NCI-H524 treated with DMSO at 0.1 percent for 48 hours (cell line): ENCODE results near the gene HES3.

Experiments
- DNase-seq: peaks from one replicate; lab custom pipeline; 2025; lab: John Stamatoyannopoulos, UW

HES3 gene

DNA sequence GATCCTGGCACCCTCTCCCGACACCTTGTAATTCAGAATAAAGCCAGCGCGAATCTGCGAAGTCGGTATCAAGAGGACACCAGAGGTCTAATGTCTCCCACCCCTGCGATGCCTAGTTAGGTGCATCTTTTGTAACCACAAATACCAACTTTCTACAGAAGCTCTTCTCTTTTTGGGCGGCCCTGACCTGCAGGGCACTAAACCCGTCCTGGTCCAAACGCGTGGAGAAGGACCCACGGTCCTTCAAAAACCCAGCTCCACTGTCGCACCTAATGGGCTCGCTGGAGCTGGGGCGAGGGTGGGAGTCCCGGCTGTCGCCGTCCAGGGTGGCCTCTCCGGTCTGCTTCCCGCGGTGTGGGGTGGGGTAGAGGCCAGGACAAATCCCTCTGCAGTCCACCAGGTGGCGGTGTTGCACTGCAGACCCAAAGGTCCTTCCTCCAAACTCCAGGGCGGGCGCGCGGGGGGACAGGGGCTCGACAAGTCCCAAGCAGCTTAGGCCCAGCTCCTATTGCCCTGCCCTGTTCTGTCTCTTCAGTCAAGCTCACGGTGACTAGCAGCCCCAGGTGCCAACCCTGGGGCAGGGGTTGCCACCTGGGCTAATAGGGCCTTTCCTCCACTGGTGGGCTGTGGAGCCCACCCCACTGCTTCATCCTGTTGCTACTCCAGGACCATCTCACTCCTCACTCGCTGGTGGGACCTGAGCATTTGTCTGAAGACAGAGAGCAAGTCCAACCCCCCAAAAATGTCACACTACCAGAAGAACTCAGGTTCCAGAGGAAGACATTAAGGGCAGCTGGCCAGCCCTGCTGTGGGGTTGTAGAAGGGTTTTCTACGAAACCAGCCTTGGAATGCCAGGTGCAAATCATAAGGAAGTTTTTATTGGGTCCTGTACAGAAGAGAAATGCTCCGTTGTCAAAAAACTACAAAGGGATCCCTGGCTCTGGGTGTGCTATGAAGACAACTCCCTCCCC is 2.8 kb downstream of the HES3 start:
- no peak for DNase-seq

DNA sequence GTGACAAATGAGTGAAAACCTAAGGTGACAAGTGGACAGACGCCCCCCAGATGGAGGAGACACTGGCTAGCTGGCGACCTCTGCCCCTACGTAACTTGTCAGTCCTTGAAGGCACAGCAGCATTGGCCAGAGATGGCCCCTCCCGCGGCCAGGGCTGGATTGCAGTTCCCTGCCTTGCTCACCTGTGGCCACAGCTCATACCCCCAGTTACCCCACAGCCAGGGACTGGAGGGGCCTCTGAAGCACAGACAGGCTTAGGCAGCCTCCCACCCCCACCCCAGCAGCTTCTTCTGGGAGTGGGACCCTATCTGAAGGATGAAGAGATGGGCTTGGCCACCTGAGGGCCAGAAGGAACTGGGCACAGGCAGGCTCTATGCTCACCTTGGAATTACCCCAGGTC is 3.7 kb downstream of the HES3 start:
- no peak for DNase-seq

DNA sequence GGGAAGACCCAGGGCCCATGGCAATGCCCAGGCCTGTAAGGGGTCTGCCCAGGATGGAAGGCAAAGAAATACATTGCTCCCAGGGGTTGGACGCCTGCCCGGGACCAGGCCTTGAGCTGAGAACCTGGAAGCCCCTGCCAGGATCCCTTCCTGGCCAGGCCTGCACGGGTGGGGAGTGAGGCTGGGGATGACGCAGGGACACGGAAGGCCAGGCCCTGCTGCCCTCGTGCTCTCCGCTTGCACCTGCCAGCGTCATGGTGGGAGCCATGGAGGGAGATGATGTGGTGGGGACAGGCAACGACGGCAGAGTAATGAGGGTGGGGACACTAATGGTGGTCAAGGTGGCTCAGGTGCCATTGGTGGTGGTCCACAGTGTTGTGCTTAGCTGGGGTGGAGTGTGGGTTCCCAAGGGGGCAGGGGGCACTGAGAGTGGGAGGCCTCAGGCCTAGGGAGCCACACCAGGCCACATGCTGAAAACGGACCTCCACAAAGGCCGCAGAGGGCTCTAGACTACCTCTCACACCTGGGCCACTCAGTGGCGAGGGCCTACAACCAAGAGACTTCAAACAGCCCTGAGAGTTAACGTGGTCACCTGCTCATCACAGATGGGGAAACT is 4.3 kb downstream of the HES3 start:
- no peak for DNase-seq

DNA sequence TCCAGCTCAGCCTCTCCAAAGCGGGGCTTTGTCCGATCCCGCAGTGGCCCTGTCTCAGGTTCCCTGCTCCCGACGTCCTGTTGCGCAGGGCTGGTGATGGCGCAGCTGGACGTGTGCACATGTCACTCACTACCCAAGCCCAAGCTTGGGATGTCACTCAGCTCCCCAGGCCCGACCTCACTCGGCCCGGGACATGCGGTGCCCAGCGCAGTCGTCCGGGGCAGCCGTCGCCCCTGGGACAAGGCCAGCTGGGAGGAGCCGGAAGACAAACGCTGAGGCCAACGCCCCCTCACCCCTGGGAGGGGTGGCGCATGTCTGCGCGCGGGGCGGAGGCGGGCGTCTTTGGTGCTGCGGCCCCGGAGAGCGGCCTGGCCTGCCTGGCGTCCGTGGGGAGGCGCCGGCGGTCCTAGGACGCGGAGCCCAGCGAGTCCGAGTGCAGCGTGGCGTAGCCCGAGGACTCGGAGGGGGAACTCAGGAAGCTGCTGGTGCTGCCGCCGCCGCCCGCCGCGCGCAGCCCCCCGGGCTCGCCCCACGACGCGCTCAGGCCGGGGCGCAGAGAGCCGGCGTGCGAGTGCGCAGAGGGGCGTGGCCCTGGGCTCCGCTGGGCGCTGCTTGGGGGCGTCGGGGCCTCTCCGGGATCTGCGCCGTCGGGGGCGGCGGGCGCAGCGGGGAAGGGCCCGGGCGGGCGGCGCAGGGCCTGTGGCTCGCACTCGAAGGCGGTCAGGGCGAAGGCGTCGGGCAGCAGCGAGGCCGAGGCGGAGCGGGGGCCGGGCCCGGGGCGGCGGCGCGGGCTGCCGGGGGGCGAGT is 5.2 kb downstream of the HES3 start:
- DNase-seq = no peak

DNA sequence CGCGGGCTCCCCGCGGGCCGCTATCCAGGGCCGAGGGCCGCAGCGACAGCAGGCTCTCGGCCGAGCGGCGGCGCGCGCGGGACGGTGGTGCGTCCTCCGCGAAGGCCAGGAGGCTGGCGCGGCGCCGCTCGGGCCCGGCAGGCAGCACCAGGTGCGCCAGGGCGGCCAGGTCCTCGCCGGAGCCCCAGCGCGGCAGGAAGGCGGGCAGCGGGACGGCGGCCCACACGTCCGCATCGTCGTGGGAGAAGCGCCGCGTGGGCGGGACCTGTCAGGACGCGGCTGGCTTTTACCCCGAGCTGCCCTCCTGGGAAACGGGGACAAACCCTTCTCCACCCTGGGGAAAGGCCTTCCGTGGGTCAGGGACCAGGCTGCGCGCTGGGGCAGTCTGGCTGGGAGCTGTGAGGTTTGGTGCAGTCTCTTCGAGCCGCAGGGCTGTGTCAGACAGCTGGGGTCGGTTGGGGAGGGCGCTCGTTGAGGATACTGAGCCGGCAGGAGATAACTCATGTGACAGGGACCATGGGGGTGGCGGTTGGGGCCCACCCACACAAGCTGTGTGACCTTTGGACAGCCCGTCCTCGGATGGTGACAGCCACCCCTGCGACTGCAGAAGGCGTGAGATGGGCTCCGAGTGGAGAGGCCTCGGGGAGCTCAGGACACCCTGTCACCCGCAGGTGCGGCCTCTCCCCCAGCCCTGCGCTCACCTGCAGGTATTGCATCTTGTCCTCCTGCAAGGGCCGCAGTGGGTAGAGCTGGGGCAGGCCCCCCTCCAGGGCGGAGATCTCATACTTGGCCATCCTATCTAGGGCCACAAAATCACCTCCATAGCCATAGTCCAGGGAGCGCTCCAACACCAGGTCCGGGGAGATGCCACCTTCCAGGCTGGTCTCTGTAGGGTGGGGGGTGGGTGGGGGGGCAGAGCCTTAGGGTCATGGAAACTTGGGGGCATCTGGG is 6.0 kb downstream of the HES3 start:
- DNase-seq = no peak

DNA sequence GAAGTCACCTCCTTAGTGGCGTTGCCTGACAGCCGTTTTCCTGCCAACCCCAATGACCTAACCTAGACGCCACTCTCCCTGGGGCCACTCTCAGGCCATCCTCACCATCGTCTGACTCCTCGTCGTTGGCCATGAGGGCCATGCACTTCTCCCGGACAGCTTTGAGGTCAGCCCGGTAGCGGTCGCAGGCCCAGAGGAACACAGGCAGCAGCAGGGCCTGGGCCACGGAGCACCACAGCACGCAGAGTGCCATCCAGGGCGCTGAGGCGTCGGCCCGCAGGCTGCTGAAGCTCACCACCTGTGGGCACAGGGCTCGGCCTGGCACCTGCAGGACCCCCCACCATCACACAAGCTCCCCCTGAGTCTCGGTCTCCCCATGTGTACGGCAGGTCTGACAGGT is 7.3 kb downstream of the HES3 start:
- DNase-seq = no peak

DNA sequence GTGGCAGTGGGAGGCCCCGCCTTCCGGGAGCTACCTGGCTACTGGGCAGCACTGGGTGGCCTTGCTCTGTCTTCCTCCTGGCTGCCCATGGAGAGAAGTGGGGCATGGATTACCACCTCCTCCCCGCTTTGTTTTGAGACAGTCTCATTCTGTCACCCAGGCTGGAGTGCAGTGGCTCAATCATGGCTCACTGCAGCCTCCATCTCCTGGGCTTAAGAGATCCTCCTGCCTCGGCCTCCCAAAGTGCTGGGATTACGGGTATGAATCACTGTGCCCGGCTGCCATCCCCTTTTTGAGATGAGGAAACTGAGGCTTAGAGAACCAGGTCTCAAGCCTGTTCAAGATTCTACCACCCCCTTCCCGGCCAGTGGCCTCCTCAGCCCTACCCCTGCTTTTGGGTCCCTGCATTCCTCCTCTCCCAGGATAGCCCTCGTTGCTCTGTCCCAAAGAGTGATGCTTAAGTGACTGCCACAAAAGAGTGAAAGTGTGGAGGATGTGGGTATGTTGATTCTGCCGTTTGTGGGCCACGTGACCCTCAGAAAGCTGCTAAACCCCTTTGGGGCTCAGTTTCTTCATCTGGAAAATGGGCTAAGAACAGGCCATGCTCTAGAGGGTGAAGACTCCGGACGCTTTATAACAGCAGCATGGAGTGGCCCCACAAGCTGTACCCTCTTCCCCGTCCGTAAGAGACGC is 7.8 kb downstream of the HES3 start:
- no peak for DNase-seq

DNA sequence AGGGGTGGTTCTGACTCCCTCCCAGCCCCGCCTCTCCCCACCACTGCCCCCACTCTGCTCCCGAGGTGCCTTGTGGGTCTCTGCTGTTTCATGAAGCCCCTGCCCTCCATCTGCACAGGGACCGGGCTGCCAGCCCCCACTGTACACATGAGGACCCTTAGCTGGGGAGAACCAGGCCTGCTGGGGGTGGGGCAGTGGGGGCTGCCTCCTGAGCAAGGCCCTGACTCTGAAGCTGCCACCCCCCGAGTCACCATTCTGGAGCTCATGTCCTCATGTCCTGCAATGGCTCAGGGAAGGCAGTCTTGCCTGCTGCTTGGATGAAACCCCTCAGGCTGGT is 8.4 kb downstream of the HES3 start:
- no peak for DNase-seq

DNA sequence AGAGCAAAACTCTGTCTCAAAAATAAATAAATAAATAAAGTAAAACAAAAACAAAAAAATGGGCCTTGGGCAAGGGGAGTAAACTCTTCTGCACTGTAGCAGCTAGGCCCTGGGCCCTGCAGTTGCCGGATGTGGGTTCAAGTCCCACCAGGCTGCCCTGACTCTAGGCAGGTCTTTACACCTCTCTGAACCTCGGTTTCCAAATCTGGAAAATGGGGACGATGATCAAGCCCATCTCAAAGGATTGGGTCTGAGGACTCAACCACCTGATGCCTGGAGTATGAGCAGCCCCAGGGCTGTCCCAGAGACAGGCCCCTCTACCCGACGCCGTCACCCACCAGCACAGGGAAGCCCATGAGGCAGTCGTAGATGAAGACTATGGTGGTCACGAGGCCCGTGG is 9.4 kb downstream of the HES3 start:
- no peak for DNase-seq

DNA sequence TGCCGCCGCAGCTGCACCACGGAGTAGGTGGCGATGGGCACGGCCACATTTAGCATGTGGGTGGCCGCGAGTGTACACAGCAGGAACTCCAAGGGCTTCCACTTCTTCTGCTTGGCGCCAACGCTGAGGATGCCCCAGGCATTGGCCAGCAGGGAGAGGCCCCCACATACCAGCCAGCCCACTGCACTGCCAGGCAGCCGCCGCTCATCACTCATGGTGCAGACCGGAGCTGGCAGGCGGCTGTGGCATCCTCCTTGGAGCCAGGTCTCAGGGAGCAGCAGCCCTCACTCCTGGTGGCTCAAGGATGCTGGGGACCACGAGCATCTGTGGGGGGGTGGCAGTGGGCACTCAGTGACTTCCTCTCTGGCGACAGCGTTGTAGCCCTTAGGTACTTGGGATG is 10.7 kb downstream of the HES3 start:
- DNase-seq = no peak

DNA sequence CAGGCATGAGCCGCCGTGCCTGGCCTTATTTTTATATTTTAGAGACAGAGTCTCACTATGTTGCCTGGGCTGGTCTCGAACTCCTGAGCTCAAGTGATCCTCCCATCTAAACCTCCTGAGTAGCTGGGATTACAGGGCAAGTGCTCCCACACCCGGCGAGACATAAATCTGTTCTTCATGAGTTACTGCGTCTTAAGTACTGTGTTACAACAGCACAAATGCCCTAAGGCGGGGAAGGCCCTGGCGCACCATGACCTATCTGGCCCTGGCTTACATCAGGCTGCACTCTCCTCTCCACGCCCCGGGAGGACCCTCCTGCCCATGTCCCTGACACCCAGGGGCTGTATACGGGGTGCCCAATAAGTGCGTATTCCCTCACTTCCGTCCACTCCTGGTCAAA is 12.7 kb downstream of the HES3 start:
- DNase-seq = no peak

DNA sequence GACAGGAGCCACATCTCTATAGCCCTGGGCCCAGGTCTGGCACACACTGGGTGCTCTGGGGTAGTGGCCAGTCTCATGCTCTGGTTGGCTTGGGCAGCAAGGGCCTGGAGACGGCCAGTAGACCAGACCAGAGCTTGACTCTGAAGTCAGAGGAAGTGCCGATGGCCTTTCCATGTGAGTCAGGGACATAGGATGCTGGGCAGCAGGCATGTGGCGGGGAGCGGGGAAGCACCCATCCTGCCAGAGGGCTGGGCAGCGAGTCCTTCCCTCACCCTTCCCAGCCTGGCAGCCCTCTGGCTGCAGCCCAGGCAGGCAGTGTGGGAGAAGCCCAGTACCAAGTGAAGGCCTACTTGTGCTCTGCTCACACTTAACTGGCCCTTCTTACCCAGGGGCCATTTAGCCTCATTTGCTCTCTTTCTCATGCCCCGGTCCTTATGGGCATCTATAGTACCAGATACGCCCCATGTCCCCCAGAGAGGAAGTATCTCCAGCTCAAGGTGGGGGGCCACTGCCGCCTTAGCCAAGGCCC is 13.6 kb downstream of the HES3 start:
- no peak for DNase-seq

DNA sequence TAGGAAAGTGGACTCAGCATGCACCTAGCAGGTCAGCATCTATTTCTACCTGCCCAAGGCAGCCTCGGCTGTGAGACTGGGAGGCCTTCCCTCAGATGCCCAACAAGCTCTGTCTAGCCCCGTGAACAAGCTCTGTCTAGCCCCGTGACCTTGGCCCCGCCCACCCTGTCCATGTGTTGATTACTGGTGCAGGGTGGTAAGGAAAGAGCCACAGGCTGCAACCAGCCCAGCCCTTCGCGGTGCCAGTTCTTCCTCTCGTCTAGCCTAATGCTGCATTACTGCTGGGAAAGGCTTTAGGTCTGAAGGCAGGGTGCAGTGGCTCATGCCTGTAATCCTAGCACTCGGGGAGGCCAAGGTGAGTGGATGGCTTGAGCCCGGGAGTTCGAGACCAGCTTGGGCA is 14.7 kb downstream of the HES3 start:
- no peak for DNase-seq

DNA sequence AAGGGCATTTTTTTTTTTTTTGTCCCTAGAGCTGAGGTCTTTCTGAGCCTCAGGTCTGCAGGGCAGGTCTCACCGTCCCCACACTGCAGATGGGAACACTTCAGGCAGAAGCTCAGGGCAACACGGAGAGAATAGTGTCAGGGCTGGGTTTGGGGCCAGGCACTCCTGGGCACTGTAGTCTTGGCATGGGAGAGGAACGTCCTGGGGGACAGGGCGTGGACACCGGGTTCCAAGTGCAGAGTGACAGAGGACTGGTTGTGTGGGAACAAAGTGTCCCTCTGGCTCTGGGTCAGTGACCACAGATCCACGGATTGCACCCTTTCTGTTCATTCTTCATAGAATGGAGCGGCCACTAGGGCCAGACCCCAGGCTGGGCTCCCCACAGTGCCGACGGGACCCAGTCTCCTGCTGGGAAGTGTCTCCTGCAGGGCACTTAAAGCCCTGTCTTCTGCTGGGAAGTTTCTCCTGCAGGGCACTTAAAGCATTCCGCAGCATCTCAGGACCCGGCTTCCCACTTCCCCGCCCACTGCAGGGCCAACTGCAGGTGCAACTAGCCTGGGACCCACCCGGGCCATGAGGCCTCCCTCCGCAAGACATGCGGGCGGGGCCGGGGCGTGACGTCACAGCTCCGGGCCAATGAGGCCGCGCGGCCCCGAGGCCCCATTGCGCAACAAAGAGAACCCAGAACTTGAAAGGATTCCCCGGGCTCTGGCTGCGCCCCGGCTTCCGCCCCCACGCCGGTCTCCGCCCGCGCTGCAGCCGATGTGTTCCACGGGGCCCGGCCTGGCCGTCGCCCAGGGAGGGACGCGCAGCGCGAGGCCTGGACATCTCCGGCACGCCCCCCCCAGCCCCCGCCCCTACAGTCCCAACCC is 15.7 kb downstream of the HES3 start:
- DNase-seq = no peak

DNA sequence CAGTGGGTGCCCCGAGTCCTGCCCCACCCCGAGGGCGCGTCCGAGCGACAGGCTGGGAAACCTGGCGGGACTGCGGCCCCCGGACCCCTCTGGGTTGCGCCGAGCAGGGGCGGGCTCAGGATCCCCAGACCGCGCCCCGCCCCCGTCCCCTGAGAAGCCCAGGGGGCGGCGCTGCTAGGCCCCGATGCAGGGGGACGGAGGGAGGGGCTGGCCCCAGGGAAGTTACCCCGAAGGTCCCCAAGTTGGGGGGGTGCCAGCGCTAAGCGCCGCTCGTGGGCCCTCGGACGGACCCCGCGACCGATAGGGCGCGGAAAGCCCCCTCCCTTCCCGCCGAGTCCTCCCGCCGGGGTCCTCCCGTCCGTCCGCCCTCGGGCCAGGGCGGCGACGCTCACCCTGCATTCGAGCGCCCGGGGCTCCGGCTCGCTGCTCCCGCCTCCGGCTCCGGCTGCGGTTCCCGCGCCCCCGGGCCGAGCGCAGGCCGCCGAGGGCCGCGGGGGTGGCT is 16.5 kb downstream of the HES3 start:
- DNase-seq = no peak

DNA sequence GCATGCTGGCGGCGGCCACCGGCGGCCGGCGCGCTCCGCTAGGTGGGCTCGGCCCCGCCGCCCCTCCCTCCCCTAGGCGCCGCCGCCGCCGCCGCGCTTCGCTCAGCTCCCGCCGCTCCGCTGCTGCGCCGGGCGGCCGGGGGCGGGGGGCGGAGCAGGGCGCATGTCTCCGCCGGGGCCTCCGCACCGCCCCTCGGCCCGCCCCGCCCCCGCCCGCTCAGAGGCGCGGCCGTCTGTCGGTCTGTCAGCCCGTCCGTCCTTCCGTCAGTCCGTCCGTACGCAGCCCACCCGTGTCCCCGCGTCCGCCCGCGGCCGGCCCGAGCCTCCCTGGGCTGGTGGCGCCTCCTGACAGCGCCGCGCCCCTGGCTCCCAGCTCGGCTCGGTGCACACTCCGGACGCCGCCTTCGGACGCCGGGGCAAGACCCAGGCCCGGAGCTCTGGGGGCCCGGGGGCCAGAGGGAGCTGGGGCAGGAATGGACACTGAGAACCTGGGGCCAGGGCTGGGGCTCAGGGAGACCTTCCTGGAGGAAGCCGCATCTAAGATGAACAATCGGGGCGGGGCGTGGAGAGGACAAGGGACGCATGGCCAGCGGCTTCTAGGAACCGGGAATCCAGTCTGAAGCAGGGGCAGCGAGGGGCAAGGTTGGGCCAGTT is 17.1 kb downstream of the HES3 start, which contains the start of gene GPR153:
GPR153 (minus strand) TSS at position 138 of the 654 bp plus-strand sequence. CDS start 6,193 bp downstream, outside the sequence.
- no peak for DNase-seq

DNA sequence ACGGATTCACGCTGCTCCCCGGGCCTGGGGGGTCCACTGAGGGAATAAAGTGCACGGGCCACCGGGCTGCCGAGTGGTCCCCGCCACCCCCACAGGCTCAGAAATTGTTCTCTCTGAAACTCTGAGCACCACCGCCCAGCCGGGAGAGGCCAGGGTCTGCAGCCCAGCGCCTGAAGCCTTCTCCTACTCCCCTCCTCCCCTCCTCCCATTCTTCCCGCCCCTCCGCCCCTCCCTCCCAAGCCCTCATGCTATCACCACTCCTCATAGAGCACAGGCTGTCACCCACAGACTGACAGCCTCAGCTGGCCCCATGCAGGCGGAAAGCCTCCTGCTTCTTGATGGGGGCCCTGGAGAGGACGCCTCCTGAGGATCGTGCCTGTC is 17.6 kb downstream of the HES3 start:
- no peak for DNase-seq

DNA sequence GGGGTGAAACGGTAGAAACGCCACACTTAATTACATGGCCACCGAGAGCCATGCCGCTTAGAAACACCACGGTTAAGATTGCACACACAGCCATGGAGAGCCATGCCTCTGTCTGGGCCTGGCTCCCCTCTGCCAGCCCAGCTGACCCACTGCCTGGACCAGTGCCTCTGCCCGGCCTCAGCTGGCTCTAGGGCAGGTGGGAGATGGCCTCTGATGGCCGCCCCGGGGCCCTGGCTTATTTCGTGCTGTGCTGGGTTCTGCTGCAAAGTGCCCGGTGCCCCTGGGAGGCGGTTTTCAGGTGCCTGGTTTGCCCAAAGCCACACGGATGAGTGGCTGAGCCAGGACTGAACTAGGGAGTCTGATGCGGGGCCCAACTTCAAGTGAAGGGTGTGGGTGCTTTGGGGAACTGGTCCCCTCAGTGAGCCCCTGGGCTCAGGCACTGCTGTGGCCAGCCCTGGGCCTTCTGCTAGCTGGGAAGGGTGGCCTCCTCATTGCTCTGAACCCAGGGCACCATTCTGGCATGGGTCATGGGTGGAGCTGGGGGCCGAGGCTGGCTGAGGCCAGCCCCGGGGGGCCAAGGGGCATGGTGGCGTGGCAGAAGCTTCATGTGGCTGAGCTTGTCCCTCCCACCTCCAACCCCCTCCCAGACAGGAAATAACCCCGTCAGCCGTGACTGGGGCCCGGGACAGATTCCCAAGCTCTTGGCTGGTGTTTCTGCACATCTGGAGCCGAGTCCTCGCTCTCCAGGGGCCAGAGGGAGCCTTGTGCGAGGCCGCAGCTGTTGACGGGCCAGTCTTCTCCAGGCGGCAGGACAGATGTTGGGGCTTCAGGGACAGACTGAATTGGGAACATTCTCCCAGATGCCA is 18.8 kb downstream of the HES3 start:
- DNase-seq = no peak
